ENCODE results near the gene IDS. TPM values are rescaled to one million over a fixed set of nuclear protein-coding genes. Genes with fewer than 3 reads are reported as not detected.
"Not testable (repeated sequence)": the region's sequence is repeated elsewhere in the genome, so short reads cannot be mapped to it uniquely, and the experiment has no call there.

IDS gene
- total RNA-seq, 2 experiments from 2014 or later: 69.4 to 72.9 TPM

DNA sequence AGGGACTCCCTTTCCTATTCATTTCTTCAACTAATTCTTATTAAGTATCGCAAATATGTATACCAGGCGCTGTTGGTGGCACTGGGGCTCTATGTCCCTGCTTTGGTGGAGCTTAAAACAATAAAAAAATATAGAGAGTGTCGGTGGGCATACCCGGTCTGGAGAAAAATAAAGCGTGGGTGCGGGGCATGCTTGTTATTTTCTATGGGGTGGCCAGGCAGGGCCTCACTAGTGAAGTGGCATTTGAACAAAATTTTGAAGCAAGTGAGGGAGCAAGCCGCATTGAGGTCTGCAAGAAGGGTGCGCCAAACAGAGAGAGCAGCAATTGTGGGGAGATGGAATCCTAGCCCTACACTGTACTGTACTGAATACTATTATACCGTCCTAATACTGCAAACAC lies 565 bp upstream of the IDS start:
- POLR2A ChIA-PET: interaction anchor here (1.3 to 2.2 kb wide), 2 partner anchors 13 to 34 kb away, joined by 4 to 10 read pairs; no protein-coding TSS in a partner anchor
- CTCF ChIA-PET: interaction anchor here (1.2 to 1.6 kb wide), 4 partner anchors 14 to 36 kb away, joined by 3 to 6 read pairs (median 4); partner anchors contain the start of gene EOLA1

DNA sequence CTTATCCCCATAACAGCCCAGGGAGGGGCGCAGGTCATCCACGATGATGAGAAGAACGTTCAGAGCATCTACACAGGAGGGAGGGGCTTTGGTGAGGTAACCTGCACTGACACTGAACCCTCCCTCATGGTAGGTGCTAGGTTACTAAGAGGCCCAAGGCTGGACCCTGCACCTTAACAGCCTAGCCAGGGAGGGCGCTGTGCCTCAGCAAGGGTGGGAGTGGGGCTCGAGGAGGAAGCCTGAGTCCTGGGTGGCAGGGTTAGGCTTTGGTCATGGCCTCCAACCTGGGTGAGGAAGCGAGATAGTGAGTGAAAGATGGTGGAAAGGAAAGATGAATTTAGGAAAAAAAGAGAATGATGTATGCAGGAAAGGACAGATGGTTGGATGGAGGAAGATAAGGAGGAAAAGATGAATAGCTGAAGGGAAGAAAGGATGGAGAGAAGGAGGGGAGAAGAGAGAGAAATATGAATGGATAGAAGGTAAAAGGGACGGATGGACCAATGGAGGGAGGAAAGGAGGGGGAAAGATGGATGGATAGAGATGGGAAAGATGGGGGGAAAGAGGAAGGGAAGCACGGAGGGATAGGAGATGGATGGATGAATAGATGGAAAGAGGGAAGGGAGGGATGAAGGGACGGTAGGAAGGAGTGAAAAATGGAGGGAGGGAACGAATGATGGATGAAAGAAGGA lies 736 bp downstream of the IDS start:
- CTCF ChIA-PET: interaction anchor here (1.3 to 1.4 kb wide), 3 partner anchors 9 to 37 kb away, joined by 3 to 6 read pairs (median 3); partner anchors contain the start of gene EOLA1
- POLR2A ChIA-PET: interaction anchor here (0.5 to 2.2 kb wide), 4 partner anchors 14 to 36 kb away, joined by 4 to 10 read pairs (median 6); no protein-coding TSS in a partner anchor

GRCh38 chrX:149503446-149503845 lies 1.7 kb downstream of the IDS start:
- ChIA-PET CTCF (interaction anchor here (1.4 kb wide), 1 partner anchor 10 kb away, joined by 3 read pairs; no protein-coding TSS in a partner anchor), POLR2A (interaction anchor here (2.2 kb wide), 1 partner anchor 36 kb away, joined by 10 read pairs; no protein-coding TSS in a partner anchor)

- POLR2A ChIA-PET, CTCF ChIA-PET: not testable (repeated sequence)
These were observed 2.2 kb downstream of the IDS start for GRCh38 chrX:149502923-149503322.

GRCh38 chrX:149499766-149500165 lies 5.3 kb downstream of the IDS start:
- POLR2A ChIA-PET: no interaction called here

DNA sequence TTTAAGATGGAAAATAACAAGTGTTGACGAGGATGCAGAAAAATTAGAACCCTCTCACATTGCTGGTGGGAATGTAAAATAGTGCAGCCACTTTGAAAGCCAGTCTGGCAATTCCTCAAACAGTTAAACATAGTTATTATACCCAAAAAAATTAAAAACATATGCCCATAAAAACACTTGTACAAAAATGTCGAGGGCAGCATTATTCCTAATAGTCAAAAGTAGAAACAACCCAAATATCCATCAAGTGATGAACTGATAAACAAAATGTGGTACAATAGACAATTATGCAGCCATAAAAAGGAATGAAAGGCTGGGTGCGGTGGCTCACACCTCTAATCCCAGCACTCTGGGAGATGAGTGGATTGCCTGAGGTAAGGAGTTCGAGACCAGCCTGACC lies 6.3 kb downstream of the IDS start:
- ChIA-PET CTCF (interaction anchor here (0.7 kb wide), 1 partner anchor 1421 kb away, joined by 3 read pairs; no protein-coding TSS in a partner anchor), POLR2A (no interaction called here)

More at GRCh38 chrX:149499766-149500165, 5.3 kb downstream of the IDS start:
- CTCF ChIA-PET: interaction anchor here (0.8 kb wide), 1 partner anchor 14 kb away, joined by 3 read pairs; no protein-coding TSS in a partner anchor

GRCh38 chrX:149497626-149498025 lies 7.5 kb downstream of the IDS start:
- ChIA-PET CTCF (no interaction called here), POLR2A (no interaction called here)

DNA sequence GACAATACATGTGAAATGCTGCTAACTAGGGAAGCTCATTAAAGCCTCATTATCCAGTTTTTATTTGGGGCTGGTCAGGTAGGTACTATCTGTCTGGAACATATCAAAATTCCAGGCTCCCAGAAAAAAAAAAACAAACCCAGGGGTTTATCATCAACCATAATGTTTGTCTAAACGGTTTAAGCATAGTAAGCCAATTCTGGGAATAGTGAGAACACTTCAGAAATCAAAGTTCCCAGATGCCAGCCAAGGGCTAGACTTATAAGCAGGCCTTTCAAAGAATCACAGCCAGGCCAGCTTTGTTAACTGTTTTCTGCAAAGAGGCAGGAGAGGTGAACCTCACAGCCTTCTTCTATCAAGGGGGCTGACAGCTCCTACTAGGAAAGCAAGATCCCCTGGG lies 8.1 kb downstream of the IDS start:
- CTCF ChIA-PET: no interaction called here
- POLR2A ChIA-PET: no interaction called here

GRCh38 chrX:149495573-149496071 lies 9.5 kb downstream of the IDS start:
- ChIA-PET CTCF (no interaction called here), POLR2A (no interaction called here)

- CTCF ChIA-PET: no interaction called here
- POLR2A ChIA-PET: no interaction called here
These were observed 10.1 kb downstream of the IDS start for GRCh38 chrX:149494844-149495565.

- ChIA-PET POLR2A (no interaction called here), CTCF (no interaction called here)
These were observed 11.2 kb downstream of the IDS start for GRCh38 chrX:149493567-149494562.

GRCh38 chrX:149491812-149492211 lies 13.3 kb downstream of the IDS start:
- ChIA-PET POLR2A (no interaction called here), CTCF (no interaction called here)

DNA sequence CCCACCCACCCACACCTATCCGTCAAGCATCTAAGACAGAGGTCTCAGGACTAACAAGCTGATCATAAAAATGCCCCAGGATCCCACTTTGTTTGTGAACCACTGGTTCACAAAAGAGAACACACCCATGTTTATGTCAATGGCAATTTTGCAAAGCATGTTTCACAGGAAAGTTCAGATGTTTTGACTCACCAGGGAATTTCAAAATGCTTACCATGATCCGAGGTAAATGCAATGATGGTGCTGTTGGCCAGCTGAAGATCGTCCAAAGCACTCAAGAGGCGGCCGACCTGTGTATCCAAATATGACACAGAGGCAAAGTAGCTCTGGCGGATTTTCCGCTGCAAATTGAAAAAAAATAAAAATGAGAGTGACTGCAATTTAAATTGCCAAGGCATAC lies 15.0 kb downstream of the IDS start:
- ChIA-PET CTCF (no interaction called here), POLR2A (no interaction called here)

DNA sequence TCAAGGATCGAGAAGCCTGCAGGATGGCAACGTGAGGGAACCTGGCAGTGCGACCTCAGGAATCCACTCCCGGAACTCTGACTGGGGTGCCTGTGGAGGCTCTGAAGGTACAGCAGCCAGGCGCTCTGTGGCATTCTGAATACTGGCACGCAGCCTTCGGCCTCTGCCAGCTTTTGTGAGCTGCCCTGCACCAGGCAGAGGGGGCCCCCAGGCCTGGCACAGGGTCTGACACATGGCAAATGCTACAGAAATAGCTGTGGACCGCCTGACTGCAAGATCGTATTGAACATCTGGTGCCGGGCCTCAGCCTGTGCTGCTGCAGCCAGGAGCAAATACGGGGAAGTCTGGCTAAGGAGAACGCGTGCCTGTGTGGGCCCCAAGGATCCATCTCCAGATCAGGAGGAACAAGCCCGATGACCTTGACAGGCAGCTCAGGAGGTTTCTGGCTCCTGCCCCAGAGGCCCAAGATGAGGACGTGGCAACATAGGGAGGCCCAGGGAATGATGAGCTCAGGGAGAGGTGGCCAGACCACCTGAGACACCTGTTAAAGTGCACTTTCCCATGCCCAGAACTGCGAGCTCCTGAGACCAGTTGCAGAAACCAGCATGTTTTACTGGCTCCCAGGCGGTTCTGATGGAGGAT lies 16.6 kb downstream of the IDS start:
- CTCF ChIA-PET, POLR2A ChIA-PET: not testable (repeated sequence)

- CTCF ChIA-PET, POLR2A ChIA-PET: not testable (repeated sequence)
These were observed 17.1 kb downstream of the IDS start for GRCh38 chrX:149488008-149488407.

- CTCF ChIA-PET: no interaction called here
- POLR2A ChIA-PET: no interaction called here
These were observed 17.8 kb downstream of the IDS start for GRCh38 chrX:149487292-149487691.

GRCh38 chrX:149476513-149476912 lies 28.6 kb downstream of the IDS start:
- ChIA-PET POLR2A (no interaction called here), CTCF (no interaction called here)

DNA sequence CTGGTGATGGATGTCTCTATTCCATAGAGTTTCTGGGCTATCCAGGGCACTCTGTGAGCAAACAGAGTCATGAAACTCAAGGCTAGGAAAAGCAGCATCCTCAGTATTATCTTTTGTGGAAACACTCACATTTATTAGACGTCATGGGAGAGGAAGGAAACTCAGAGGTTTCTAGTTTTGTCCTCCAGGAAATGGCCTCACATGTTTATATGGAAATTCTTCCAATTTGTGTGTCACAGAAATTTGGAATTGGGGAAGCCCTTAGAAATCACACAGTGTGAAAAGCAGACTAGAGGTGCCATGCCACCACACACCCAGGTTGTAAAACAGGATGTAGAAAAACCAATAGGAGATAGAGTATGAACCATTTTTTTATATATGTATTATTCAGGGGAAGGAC lies 31.1 kb downstream of the IDS start:
- POLR2A ChIA-PET: no interaction called here
- CTCF ChIA-PET: no interaction called here

- ChIA-PET POLR2A (no interaction called here), CTCF (no interaction called here)
These were observed 32.0 kb downstream of the IDS start for GRCh38 chrX:149473092-149473491.

Data from activated CD8-positive, alpha-beta memory T cell treated with anti-CD3 and anti-CD28 coated beads for 36 hours (primary cell).